GM20000 (cell line): ENCODE results near the gene PEX14.

Source experiments
- DNase-seq: peaks from one replicate; pipeline ENCODE4 v3.0.0; 2012; ENCODE audit warnings: low spot score
- TF ChIP-seq, protein P1 (sequence below): IDR thresholded peaks from 2 replicates; pipeline ENCODE4 v1.5.1; 2012; ENCODE audit warnings: mild to moderate bottlenecking, control low read depth; ENCODE audit errors: extremely low read depth, missing control alignments

Gene PEX14

GRCh38 chr1:10509809-10510509, 35.2 kb downstream of the PEX14 start:
- DNase-seq = no peak
- TF ChIP-seq, protein P1, sequence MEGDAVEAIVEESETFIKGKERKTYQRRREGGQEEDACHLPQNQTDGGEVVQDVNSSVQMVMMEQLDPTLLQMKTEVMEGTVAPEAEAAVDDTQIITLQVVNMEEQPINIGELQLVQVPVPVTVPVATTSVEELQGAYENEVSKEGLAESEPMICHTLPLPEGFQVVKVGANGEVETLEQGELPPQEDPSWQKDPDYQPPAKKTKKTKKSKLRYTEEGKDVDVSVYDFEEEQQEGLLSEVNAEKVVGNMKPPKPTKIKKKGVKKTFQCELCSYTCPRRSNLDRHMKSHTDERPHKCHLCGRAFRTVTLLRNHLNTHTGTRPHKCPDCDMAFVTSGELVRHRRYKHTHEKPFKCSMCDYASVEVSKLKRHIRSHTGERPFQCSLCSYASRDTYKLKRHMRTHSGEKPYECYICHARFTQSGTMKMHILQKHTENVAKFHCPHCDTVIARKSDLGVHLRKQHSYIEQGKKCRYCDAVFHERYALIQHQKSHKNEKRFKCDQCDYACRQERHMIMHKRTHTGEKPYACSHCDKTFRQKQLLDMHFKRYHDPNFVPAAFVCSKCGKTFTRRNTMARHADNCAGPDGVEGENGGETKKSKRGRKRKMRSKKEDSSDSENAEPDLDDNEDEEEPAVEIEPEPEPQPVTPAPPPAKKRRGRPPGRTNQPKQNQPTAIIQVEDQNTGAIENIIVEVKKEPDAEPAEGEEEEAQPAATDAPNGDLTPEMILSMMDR = no peak

DNA sequence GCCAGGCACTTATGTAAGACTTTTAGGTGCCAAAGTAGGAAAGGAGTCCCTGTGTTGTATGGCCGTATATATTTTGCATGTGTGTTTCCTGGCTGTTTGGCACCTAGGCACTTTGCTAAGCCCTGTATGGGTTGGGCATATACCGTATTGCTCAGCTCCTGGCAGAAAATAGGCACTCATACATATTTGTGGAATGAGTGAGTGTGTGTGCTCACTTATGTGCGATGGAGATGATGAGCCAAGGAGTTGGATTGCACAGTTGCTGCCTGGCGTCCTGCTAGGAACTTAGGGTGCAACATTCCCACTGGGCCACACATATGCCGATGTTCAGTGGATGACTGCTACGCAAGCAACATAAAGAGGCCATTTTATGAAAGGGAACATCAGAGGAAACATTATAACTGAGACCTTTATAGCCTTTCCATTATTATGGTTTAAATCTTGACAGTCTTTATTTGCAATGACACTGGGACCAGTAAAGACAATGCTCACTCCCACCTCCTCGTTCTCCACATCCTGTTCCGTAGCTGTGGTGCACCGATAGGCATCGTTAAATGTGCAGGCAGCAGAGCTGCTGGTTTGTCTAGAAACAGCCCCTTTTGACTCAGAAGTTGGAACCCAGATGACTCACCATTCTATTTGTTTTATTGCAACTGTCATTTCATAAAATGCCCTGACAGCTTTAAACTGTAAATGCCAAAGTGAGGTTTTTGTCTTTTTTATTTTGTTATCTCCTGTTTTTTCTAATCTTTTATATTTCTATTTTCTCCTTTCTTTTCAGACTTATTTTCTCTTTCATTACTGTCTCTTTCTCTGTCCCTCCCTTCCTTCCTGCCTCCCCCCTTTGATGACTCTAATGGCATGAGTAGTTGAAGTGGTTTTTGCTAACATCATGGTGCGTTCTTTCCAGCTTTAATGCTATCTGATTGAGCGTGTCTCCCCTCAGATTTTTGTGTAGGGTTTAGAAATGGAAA, 36.1 kb downstream of the PEX14 start:
- TF ChIP-seq, protein P1 = no peak

DNA sequence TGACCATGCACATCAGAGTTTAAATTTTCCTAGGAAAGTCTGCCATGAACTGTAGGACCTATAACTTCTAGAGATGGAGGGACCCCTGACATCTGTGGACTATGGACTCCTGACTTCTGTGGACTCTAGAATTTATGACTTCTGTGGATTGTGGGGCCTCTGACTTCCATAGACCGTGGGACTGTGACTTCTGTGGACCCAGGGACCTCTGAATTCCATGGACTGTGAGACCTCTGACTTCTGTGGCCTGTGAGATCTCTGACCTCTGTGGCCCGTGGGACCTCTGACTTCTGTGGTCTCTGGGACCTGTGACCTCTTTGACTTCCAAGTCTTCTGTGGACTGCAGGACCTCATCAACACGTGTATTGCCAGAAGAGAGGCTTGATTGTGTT, 36.7 kb downstream of the PEX14 start:
- DNase-seq = no peak
- TF ChIP-seq, protein P1 = no peak

More for the DNA sequence above, 36.1 kb downstream of the PEX14 start:
- peak; percentile 86 for DNase-seq

GRCh38 chr1:10513199-10513598, 38.4 kb downstream of the PEX14 start:
- DNase-seq = no peak
- TF ChIP-seq, protein P1 = no peak

DNA sequence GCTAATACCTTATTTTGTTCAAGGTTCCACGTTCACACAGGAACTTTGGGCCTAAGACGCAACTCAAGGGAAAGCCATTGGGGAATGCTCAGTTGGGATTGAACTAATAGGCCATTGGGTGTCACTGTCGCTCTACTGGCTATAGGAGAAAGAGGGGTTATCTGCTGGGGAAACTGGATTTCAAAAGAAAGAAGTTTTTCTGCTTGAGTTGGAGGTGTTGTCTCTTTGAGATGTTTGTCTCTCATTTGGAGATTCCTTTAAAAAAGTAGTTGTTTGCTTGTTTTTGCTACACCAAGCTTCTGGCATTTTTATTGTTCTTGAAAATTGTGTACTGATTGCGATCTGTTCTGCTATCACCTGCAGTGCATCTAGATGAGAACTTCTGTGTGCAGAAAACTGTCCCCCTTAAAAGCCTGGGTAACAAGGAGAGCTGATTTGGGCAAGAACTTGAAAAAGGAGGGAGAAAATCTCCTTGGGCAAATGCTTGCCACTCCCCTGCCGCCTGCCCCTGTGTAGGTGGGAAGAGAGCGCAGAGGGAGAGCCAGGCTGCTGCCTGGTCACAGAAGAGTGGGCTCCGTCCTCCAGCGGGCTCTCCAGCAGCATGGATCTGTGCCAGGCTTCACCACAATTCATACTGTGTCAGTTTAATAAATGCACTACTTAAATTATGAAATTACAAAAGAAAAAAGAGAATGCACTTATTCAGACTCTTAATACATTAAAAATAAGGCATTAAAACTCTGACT, 39.9 kb downstream of the PEX14 start:
- DNase-seq = no peak
- TF ChIP-seq, protein P1 = peak; percentile 16

DNA sequence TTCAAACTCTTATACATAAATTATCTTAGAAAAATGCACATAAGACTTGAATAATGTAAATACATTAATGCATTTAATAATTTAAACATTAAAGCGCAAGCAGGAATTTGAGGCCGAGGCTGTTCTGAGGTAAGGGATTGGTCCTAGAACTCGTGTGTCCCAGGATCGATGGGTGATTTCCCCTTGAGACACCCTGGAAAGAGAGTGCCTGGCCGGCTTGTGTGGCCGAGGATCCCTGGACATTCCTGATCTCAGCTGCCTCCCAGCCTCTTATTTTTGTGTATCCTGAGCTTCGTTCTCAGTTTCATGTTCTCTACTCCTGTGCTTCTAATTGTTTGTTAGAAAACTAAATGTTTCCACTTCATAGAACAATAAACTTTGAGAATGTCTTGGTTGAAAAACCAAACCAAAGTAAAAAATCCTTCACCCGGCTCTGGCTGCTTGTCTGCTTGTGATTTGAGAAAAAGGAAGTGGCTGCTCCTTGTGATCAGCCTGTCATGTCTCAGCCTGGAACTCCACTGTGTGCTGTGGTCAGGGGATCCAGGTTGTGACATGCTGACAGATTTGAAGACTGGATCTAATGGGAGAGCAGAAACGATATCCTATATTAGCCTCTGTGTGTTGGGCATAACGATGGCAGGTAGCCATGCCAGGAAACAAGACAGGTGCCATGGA, 40.7 kb downstream of the PEX14 start:
- DNase-seq = no peak
- TF ChIP-seq, protein P1 = no peak
